OCI-LY7 (cell line): ENCODE data around the gene ADCK2. TPM values are rescaled to one million over a fixed set of nuclear protein-coding genes. Genes with fewer than 3 reads are reported as not detected.

ENCODE experiments used
- BruUV-seq: library from RNA; stranded (reverse); fragments of 400-500 nt; replicated peaks from 2 replicates; lab custom pipeline; 2021; lab: Mats Ljungman, UMichigan
- CTCF ChIA-PET: fragments of 300-600 bp; sonication (Branson Sonifier 250); formaldehyde crosslinking; loops from one replicate; lab custom pipeline; 2022; ENCODE audit warnings: antibody characterized with exemption; ENCODE audit not compliant: unreplicated experiment; lab: Charles Lee
- POLR2A ChIA-PET: fragments of 300-600 bp; sonication (Branson Sonifier 250); formaldehyde crosslinking; loops from one replicate; lab custom pipeline; 2022; ENCODE audit warnings: antibody characterized with exemption; lab: Charles Lee
- DNase-seq: peaks from one replicate; pipeline ENCODE4 v3.0.0-alpha.2; 2015; ENCODE audit warnings: low spot score
- H2AFZ ChIP-seq: fragments of 200-600 bp; sonication (generic), shearing (Covaris generic); 2 replicates; pipeline ENCODE4 v1.6.1; 2014; ENCODE audit warnings: mild to moderate bottlenecking, antibody characterized with exemption, low read length, moderate library complexity
- H3K27ac ChIP-seq: fragments of 200-600 bp; sonication (generic); 2 replicates; pipeline ENCODE4 v1.5.1; 2014; ENCODE audit warnings: mixed run types, low read depth, mild to moderate bottlenecking, moderate library complexity, low read length, inconsistent platforms; ENCODE audit not compliant: poor library complexity, severe bottlenecking
- H3K36me3 ChIP-seq: fragments of 200-600 bp; sonication (generic); 2 replicates; pipeline ENCODE4 v1.6.1; 2014; ENCODE audit warnings: mild to moderate bottlenecking, antibody characterized with exemption, low read length, moderate library complexity, mixed read lengths; ENCODE audit not compliant: insufficient read depth
- H3K4me1 ChIP-seq: fragments of 200-600 bp; sonication (generic); 2 replicates; pipeline ENCODE4 v1.5.1; 2014; ENCODE audit warnings: mild to moderate bottlenecking, low read length; ENCODE audit not compliant: insufficient read depth, poor library complexity, severe bottlenecking
- H3K4me2 ChIP-seq: fragments of 200-600 bp; sonication (generic); 2 replicates; pipeline ENCODE4 v1.6.1; 2014; ENCODE audit warnings: mild to moderate bottlenecking, low read length
- H3K4me3 ChIP-seq: fragments of 200-600 bp; sonication (generic); 2 replicates; pipeline ENCODE4 v1.5.1; 2014; ENCODE audit warnings: mild to moderate bottlenecking, low read depth, low read length; ENCODE audit not compliant: poor library complexity, severe bottlenecking
- H3K79me2 ChIP-seq: fragments of 200-600 bp; sonication (generic); 2 replicates; pipeline ENCODE4 v1.6.1; 2016; ENCODE audit warnings: low read depth, mild to moderate bottlenecking, low read length, moderate library complexity, mixed read lengths; ENCODE audit not compliant: insufficient read depth
- H3K9me2 ChIP-seq: fragments of 200-600 bp; sonication (generic); 2 replicates; pipeline ENCODE4 v1.6.1; 2016; ENCODE audit warnings: mild to moderate bottlenecking, low read length, mixed read lengths; ENCODE audit not compliant: insufficient read depth
- H3K9me3 ChIP-seq: fragments of 200-600 bp; sonication (generic); 2 replicates; pipeline ENCODE4 v1.6.1; 2014; ENCODE audit warnings: mild to moderate bottlenecking, mixed run types, low read length, mixed read lengths
- H4K20me1 ChIP-seq: fragments of 200-600 bp; sonication (generic); 2 replicates; pipeline ENCODE4 v1.6.1; 2014; ENCODE audit warnings: mild to moderate bottlenecking, antibody characterized with exemption, low read length, moderate library complexity, mixed read lengths; ENCODE audit not compliant: insufficient read depth
- EZH2phosphoT487 ChIP-seq: fragments of 200-600 bp; sonication (generic); IDR thresholded peaks from 2 replicates; pipeline ENCODE4 v1.6.1; 2018; ENCODE audit warnings: low read depth, borderline replicate concordance, mild to moderate bottlenecking, mixed run types, antibody characterized with exemption, low read length, moderate library complexity, mixed read lengths
- intact Hi-C: fragments of 100-400 bp; cut with micrococcal nuclease; formaldehyde crosslinking; loops from one replicate; pipeline ENCODE4 v1.10.0; 2022; ENCODE audit not compliant: unreplicated experiment
- total RNA-seq, 2 experiments: library from RNA; depleted of rRNA in 1 of 2; stranded (reverse); fragments of >200 nt in 1 of 2; shearing (Covaris generic) in 1 of 2; gene quantifications; 2 replicates each; pipeline ENCODE4 v1.2.3, GENCODE V29; 2014 to 2022
- TF ChIP-seq, protein P1 (sequence below): fragments of 200-600 bp; sonication (generic); conservative IDR thresholded peaks from 2 replicates; pipeline ENCODE4 v1.5.1; 2014; ENCODE audit warnings: mild to moderate bottlenecking, antibody characterized with exemption, low read length, moderate library complexity, mixed read lengths

The ADCK2 gene
- total RNA-seq, 2 experiments from 2014 or later: 45.8 to 60.2 TPM

DNA sequence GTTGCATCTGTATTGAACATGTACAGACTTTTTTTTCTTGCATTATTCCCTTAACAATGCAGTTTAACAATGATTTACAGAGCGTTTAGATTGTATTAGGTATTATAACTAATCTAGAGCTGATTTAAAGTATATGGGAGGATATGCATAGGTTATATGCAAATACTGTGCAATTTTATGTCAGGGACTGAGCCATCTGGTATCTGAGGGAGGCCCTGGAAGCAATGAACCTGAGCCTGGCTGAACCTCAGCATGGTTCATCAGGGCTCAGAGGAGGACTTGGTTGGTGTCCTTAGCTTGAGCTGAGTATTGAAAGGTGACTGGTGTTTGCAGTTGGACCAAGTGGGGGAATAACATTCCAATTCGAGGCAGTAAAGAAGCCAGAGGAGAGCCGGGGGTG is 4.8 kb downstream of the ADCK2 start:
- peaks cover 57% of the 10 kb centered on the region for H3K36me3 ChIP-seq
- peaks cover 39% of the 10 kb centered on the region for H3K79me2 ChIP-seq
- no peaks in the 10 kb centered on the region for H3K9me2 ChIP-seq
- peak overlapping the region; percentile 81 for H3K4me3 ChIP-seq
- intact Hi-C loops: loop anchor here (5.0 to 10.0 kb wide), 3 partner anchors 135 to 1323 kb away; partner anchors contain the start of gene LUC7L2
- no peak for TF ChIP-seq EZH2phosphoT487
- TF ChIP-seq, protein P1, sequence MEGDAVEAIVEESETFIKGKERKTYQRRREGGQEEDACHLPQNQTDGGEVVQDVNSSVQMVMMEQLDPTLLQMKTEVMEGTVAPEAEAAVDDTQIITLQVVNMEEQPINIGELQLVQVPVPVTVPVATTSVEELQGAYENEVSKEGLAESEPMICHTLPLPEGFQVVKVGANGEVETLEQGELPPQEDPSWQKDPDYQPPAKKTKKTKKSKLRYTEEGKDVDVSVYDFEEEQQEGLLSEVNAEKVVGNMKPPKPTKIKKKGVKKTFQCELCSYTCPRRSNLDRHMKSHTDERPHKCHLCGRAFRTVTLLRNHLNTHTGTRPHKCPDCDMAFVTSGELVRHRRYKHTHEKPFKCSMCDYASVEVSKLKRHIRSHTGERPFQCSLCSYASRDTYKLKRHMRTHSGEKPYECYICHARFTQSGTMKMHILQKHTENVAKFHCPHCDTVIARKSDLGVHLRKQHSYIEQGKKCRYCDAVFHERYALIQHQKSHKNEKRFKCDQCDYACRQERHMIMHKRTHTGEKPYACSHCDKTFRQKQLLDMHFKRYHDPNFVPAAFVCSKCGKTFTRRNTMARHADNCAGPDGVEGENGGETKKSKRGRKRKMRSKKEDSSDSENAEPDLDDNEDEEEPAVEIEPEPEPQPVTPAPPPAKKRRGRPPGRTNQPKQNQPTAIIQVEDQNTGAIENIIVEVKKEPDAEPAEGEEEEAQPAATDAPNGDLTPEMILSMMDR: no peak
- H3K9me3 ChIP-seq: no peaks in the 10 kb centered on the region
- peak; percentile 11 for DNase-seq
- H3K27ac ChIP-seq: no peak overlapping the region
- no TSS peak for BruUV-seq
- H3K4me1 ChIP-seq: peaks cover 44% of the 10 kb centered on the region
- no peaks in the 10 kb centered on the region for H4K20me1 ChIP-seq
- H3K4me2 ChIP-seq: peak overlapping the region; percentile 100
- POLR2A ChIA-PET: interaction anchor here (0.7 to 4.5 kb wide), 4 partner anchors 9 to 42 kb away, joined by 3 to 26 read pairs (median 3); partner anchors contain the start of gene NDUFB2
- CTCF ChIA-PET: no interaction called here
- no peak overlapping the region for H2AFZ ChIP-seq

DNA sequence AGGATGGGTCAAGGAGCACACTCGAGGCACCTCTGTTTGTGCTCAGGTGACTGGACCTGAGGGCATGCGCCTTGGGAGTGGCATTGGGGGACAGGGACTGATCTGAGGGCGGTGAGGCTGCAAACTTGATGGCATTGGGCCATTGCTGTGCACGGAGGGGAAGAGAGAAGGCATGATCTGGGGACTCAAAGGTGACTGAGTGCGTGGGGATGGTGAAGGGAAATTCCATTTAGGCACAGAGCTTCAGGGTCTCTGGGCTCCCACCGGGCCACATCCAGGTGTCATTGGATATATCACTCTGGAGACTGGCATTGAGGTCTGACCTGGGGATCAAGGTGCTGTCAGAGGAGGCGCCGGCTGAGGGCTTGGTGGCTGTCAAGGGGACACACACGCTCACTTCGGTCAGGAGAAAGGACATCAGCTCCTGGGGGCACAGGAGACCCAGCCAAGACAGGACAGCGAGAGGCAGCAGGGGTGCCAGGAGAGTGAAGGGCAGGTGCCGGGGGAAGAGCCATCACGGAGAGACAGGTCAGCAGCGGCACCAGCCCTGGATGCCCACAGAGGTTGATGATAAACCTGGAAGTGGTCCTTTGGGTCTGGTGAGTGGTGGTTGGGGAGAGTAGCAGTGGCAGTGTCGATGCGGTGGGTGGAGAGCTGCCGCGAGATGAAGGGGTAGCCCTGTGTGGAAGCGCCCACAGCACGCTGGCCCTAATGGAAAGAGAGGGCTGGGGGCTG is 5.5 kb downstream of the ADCK2 start:
- H3K27ac ChIP-seq: no peak overlapping the region

More for the DNA sequence above, 5.5 kb downstream of the ADCK2 start:
- ChIA-PET CTCF (no interaction called here), POLR2A (interaction anchor here (0.7 to 4.5 kb wide), 4 partner anchors 9 to 41 kb away, joined by 3 to 26 read pairs (median 3); partner anchors contain the start of gene NDUFB2)
- H4K20me1 ChIP-seq: no peaks in the 10 kb centered on the region
- no peak for TF ChIP-seq EZH2phosphoT487
- TF ChIP-seq, protein P1: no peak
- H3K4me1 ChIP-seq: peaks cover 43% of the 10 kb centered on the region
- peaks cover 62% of the 10 kb centered on the region for H3K36me3 ChIP-seq
- intact Hi-C loops: loop anchor here (5.0 to 10.0 kb wide), 3 partner anchors 134 to 1323 kb away; partner anchors contain the start of gene LUC7L2
- no peaks in the 10 kb centered on the region for H3K9me3 ChIP-seq
- no peaks in the 10 kb centered on the region for H3K9me2 ChIP-seq
- H3K4me2 ChIP-seq: peak overlapping the region; percentile 100
- H2AFZ ChIP-seq: no peak overlapping the region
- no TSS peak for BruUV-seq
- H3K79me2 ChIP-seq: peaks cover 39% of the 10 kb centered on the region
- DNase-seq: no peak
- H3K4me3 ChIP-seq: no peak overlapping the region
